DND-41 (cell line): Measurements from ENCODE around the gene SPATA6L.

Experiments
- CTCF ChIP-seq: IDR thresholded peaks from 2 replicates; pipeline ENCODE4 v1.5.1; 2012; ENCODE audit warnings: borderline replicate concordance, low read length, moderate library complexity, mild to moderate bottlenecking; ENCODE audit not compliant: poor library complexity, severe bottlenecking; ENCODE audit errors: extremely low read depth
- EZH2 ChIP-seq: IDR thresholded peaks from 3 replicates; pipeline ENCODE4 v1.6.1; 2012; ENCODE audit warnings: borderline replicate concordance, low read depth, mild to moderate bottlenecking, moderate library complexity, low read length, inconsistent platforms; ENCODE audit not compliant: severe bottlenecking

GRCh38 chr9:4615778-4616177 is 50.5 kb downstream of the SPATA6L start:
- TF ChIP-seq CTCF, result no peak
- no peak for TF ChIP-seq EZH2
